GM12878 (cell line): ENCODE data around the gene CTSE. TPM values are rescaled to one million over a fixed set of nuclear protein-coding genes. Genes with fewer than 3 reads are reported as not detected.

ENCODE experiments used
- ATAC-seq: fragments of 200-7000 bp; cut with Tn5 transposase; 3 replicates; pipeline ENCODE4 v1.9.1; 2020; ENCODE audit warnings: mild to moderate bottlenecking, moderate library complexity
- BruUV-seq: library from RNA; stranded (reverse); fragments of 400-500 nt; replicated peaks from 2 replicates; lab custom pipeline; 2021; lab: Mats Ljungman, UMichigan
- CTCF ChIA-PET: fragments of 300-600 bp; sonication (Branson Sonifier 250); formaldehyde crosslinking; extraction: SDS; loops from one replicate; lab custom pipeline; 2021; ENCODE audit warnings: inconsistent platforms; lab: Yijun Ruan, JAX
- POLR2A ChIA-PET: fragments of 350-600 bp; formaldehyde crosslinking; extraction: SDS; loops from one replicate; lab custom pipeline; 2021; ENCODE audit warnings: inconsistent platforms; lab: Charles Lee
- RAD21 ChIA-PET: fragments of 300-600 bp; sonication (Branson Sonifier 250); formaldehyde crosslinking; loops from one replicate; lab custom pipeline; 2023; ENCODE audit warnings: antibody characterized with exemption; ENCODE audit not compliant: unreplicated experiment; lab: Charles Lee
- SMC1A ChIA-PET: fragments of 300-600 bp; sonication (Branson Sonifier 250); formaldehyde crosslinking; loops from one replicate; lab custom pipeline; 2023; ENCODE audit not compliant: unreplicated experiment, uncharacterized antibody; lab: Charles Lee
- DNase-seq: peaks from one replicate; pipeline ENCODE4 v3.0.0-alpha.2; 2011; ENCODE audit warnings: low read depth, low spot score
- FAIRE-seq: peaks from 3 replicates; lab custom pipeline; 2011; peaks lifted over from hg19 to GRCh38; lab: Jason Lieb, UNC
- H2AFZ ChIP-seq: 2 replicates; pipeline ENCODE4 v1.6.0; 2011; ENCODE audit warnings: low read depth, low read length, control low read depth; ENCODE audit not compliant: control insufficient read depth
- H3K27ac ChIP-seq: 2 replicates; pipeline ENCODE4 v1.5.1; 2011; ENCODE audit warnings: control low read depth; ENCODE audit not compliant: control insufficient read depth, insufficient read depth
- H3K27me3 ChIP-seq, 2 experiments: replicated peaks in 1 of 2; 2 replicates each; pipeline versions ENCODE4 v1.6.0 to v1.6.1; 2011; ENCODE audit warnings: low read length in 1 of 2; ENCODE audit not compliant: control insufficient read depth in 2 of 2, insufficient read depth in 2 of 2
- H3K36me3 ChIP-seq, 2 experiments: 2 replicates each; pipeline ENCODE4 v1.5.1; 2011; ENCODE audit warnings: low read length in 1 of 2; ENCODE audit not compliant: control insufficient read depth in 2 of 2, insufficient read depth in 2 of 2
- H3K4me1 ChIP-seq: 2 replicates; pipeline ENCODE4 v1.6.1; 2011; ENCODE audit warnings: mild to moderate bottlenecking, low read length, moderate library complexity, mixed read lengths; ENCODE audit not compliant: control insufficient read depth, insufficient read depth
- H3K4me2 ChIP-seq: 2 replicates; pipeline ENCODE4 v1.6.0; 2011; ENCODE audit warnings: control low read depth; ENCODE audit not compliant: control insufficient read depth, insufficient read depth
- H3K4me3 ChIP-seq: fragments of 200-600 bp; sonication (generic); 2 replicates; pipeline ENCODE4 v1.5.1; 2016
- H3K79me2 ChIP-seq: 2 replicates; pipeline ENCODE4 v1.6.0; 2011; ENCODE audit warnings: low read length; ENCODE audit not compliant: control insufficient read depth, insufficient read depth
- H3K9ac ChIP-seq: 2 replicates; pipeline ENCODE4 v1.8.0; 2011; ENCODE audit warnings: low read length, control low read depth, mixed read lengths; ENCODE audit not compliant: control insufficient read depth, insufficient read depth
- H3K9me3 ChIP-seq: replicated peaks from 3 replicates; pipeline ENCODE4 v1.5.1; 2011; ENCODE audit warnings: mild to moderate bottlenecking, low read length; ENCODE audit not compliant: control insufficient read depth, insufficient read depth
- H4K20me1 ChIP-seq: 2 replicates; pipeline ENCODE4 v1.6.0; 2011; ENCODE audit not compliant: control insufficient read depth, insufficient read depth
- HCFC1 ChIP-seq: fragments of 150-350 bp; IDR thresholded peaks from 2 replicates; pipeline ENCODE4 v1.6.1; 2014; ENCODE audit warnings: low read length
- HDGF ChIP-seq: fragments of 450-650 bp; IDR thresholded peaks from 2 replicates; pipeline ENCODE4 v1.6.1; 2016; ENCODE audit warnings: antibody characterized with exemption
- IRF4 ChIP-seq: IDR thresholded peaks from 2 replicates; pipeline ENCODE4 v1.6.1; 2011; ENCODE audit warnings: low read depth, low read length
- KDM1A ChIP-seq: fragments of 200-600 bp; sonication (generic); IDR thresholded peaks from 2 replicates; pipeline ENCODE4 v1.6.1; 2016; ENCODE audit warnings: borderline replicate concordance
- MEF2A ChIP-seq: IDR thresholded peaks from 2 replicates; pipeline ENCODE4 v1.6.1; 2011; ENCODE audit warnings: low read depth, mild to moderate bottlenecking, low read length, moderate library complexity; ENCODE audit not compliant: insufficient read depth
- MEF2B ChIP-seq: fragments of 450-650 bp; IDR thresholded peaks from 2 replicates; pipeline ENCODE4 v1.6.1; 2018; ENCODE audit warnings: mild to moderate bottlenecking, moderate library complexity; ENCODE audit not compliant: partially characterized antibody, poor library complexity, severe bottlenecking
- SPI1 ChIP-seq: IDR thresholded peaks from 2 replicates; pipeline ENCODE4 v1.6.1; 2011; ENCODE audit warnings: low read depth, mild to moderate bottlenecking, low read length, moderate library complexity, borderline replicate concordance; ENCODE audit not compliant: insufficient read depth
- WGBS: methylation state at CpG from one replicate; pipeline ENCODE4 v1.1.6; 2016; ENCODE audit warnings: low lambda C conversion rate; ENCODE audit not compliant: insufficient replicate concordance, insufficient coverage; ENCODE audit errors: missing lambda C conversion rate; 5-methylcytosine and 5-hydroxymethylcytosine counted together
- in situ Hi-C: fragments of 300-500 bp; cut with MboI; formaldehyde crosslinking; loops from 9 replicates; pipeline ENCODE4 v1.14.3; 2018; ENCODE audit warnings: mixed read lengths
- intact Hi-C: fragments of 100-400 bp; cut with micrococcal nuclease; formaldehyde crosslinking; loops from one replicate; pipeline ENCODE4 v1.14.2; 2022; ENCODE audit not compliant: unreplicated experiment
- polyA plus RNA-seq, 11 experiments: library from polyadenylated mRNA; depleted of rRNA in 4 of 11; unstranded in 6 of 11; stranded (reverse) in 5 of 11; fragments of >200 nt; fragmentation: Nextera tagmentation in 4 of 11; fragmentation: Illumina TruSeq in 1 of 11; extraction: Ambion mirVana in 4 of 11; extraction: Trizol in 1 of 11; gene quantifications; 1 replicate in 1 of 11; 2 replicates in 10 of 11; pipeline versions ENCODE4 v1.2.1 to v1.2.3, GENCODE V29; 2011 to 2016; ENCODE audit warnings: inconsistent platforms in 2 of 11, missing spikeins in 2 of 11, low read depth in 1 of 11
- total RNA-seq, 4 experiments: library from RNA; depleted of rRNA in 3 of 4; stranded (reverse); fragments of >200 nt in 3 of 4; fragmentation: Illumina TruSeq in 1 of 4; extraction: Trizol in 1 of 4; gene quantifications; 2 replicates each; pipeline versions ENCODE4 v1.2.1 to v1.2.3, GENCODE V29; 2013 to 2021
- TF ChIP-seq, protein P1 (sequence below): fragments of 450-650 bp; IDR thresholded peaks from 2 replicates; pipeline ENCODE4 v1.6.1; 2017; ENCODE audit warnings: borderline replicate concordance
- TF ChIP-seq, protein P2 (sequence below): fragments of 450-650 bp; IDR thresholded peaks from 2 replicates; pipeline ENCODE4 v1.6.1; 2016; ENCODE audit warnings: mild to moderate bottlenecking

Gene CTSE
- total and polyA plus RNA-seq, 10 of the 15 experiments (the other 5 are each of a cell fraction or from before 2014, with no cell fraction given) = 0.26 TPM; not detected in 9

DNA sequence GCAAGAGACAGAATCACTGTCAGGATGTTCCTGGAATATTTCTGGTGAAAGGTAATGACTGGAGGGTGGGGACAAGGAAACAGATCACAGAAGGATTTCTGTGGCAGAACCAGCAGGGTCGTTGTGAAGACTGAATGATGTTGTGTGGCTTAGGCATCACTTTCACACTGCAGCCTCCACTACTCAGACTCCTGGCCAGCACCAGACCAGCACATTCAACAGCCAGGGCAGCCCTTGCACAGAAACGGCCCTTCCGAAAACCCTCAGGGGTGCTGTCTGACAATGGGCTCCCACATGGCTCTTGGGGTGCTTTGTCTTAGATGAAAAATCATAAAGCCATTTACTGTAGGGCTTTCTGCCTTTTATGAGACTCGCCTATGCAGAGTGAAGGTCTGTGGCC lies 16.7 kb downstream of the CTSE start:
- no peak overlapping the region for H3K4me3 ChIP-seq
- WGBS = 47% methylated on average over 4 of the region's 4 CpGs
- DNase-seq (no peak), ATAC-seq (no peak), FAIRE-seq (no peak)
- H2AFZ ChIP-seq = no peak overlapping the region
- intact Hi-C loops = no loop called here
- TF ChIP-seq, protein P1, sequence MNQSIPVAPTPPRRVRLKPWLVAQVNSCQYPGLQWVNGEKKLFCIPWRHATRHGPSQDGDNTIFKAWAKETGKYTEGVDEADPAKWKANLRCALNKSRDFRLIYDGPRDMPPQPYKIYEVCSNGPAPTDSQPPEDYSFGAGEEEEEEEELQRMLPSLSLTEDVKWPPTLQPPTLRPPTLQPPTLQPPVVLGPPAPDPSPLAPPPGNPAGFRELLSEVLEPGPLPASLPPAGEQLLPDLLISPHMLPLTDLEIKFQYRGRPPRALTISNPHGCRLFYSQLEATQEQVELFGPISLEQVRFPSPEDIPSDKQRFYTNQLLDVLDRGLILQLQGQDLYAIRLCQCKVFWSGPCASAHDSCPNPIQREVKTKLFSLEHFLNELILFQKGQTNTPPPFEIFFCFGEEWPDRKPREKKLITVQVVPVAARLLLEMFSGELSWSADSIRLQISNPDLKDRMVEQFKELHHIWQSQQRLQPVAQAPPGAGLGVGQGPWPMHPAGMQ = no peak
- TF ChIP-seq HDGF (no peak), HCFC1 (no peak), KDM1A (no peak), IRF4 (no peak), MEF2A (no peak), SPI1 (no peak), MEF2B (no peak)
- TF ChIP-seq, protein P2, sequence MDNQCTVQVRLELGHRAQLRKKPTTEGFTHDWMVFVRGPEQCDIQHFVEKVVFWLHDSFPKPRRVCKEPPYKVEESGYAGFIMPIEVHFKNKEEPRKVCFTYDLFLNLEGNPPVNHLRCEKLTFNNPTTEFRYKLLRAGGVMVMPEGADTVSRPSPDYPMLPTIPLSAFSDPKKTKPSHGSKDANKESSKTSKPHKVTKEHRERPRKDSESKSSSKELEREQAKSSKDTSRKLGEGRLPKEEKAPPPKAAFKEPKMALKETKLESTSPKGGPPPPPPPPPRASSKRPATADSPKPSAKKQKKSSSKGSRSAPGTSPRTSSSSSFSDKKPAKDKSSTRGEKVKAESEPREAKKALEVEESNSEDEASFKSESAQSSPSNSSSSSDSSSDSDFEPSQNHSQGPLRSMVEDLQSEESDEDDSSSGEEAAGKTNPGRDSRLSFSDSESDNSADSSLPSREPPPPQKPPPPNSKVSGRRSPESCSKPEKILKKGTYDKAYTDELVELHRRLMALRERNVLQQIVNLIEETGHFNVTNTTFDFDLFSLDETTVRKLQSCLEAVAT = no peak
- ChIA-PET POLR2A (no interaction called here), RAD21 (interaction anchor here (1.2 kb wide), 1 partner anchor 30 kb away, joined by 4 read pairs; no protein-coding TSS in a partner anchor), CTCF (interaction anchor here (0.9 to 1.4 kb wide), 3 partner anchors 9 to 30 kb away, joined by 3 to 5 read pairs (median 4); no protein-coding TSS in a partner anchor), SMC1A (no interaction called here)
- H3K9me3 ChIP-seq = no peaks in the 10 kb centered on the region
- H4K20me1 ChIP-seq = no peaks in the 10 kb centered on the region
- H3K27ac ChIP-seq = no peak overlapping the region
- H3K27me3 ChIP-seq = 0 out of 4 replicates have a peak, but pooled peaks cover 0 to 3% of the 10 kb centered on the region in 2 experiments
- H3K36me3 ChIP-seq = no peaks in the 10 kb centered on the region
- no peaks in the 10 kb centered on the region for H3K79me2 ChIP-seq
- no peak overlapping the region for H3K9ac ChIP-seq
- H3K4me2 ChIP-seq = no peak overlapping the region
- in situ Hi-C loops = no loop called here
- BruUV-seq = no TSS peak
- peaks cover 10% of the 10 kb centered on the region for H3K4me1 ChIP-seq
